ENCODE data around the gene HSF2.

HSF2 gene, protein sequence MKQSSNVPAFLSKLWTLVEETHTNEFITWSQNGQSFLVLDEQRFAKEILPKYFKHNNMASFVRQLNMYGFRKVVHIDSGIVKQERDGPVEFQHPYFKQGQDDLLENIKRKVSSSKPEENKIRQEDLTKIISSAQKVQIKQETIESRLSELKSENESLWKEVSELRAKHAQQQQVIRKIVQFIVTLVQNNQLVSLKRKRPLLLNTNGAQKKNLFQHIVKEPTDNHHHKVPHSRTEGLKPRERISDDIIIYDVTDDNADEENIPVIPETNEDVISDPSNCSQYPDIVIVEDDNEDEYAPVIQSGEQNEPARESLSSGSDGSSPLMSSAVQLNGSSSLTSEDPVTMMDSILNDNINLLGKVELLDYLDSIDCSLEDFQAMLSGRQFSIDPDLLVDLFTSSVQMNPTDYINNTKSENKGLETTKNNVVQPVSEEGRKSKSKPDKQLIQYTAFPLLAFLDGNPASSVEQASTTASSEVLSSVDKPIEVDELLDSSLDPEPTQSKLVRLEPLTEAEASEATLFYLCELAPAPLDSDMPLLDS

DNA sequence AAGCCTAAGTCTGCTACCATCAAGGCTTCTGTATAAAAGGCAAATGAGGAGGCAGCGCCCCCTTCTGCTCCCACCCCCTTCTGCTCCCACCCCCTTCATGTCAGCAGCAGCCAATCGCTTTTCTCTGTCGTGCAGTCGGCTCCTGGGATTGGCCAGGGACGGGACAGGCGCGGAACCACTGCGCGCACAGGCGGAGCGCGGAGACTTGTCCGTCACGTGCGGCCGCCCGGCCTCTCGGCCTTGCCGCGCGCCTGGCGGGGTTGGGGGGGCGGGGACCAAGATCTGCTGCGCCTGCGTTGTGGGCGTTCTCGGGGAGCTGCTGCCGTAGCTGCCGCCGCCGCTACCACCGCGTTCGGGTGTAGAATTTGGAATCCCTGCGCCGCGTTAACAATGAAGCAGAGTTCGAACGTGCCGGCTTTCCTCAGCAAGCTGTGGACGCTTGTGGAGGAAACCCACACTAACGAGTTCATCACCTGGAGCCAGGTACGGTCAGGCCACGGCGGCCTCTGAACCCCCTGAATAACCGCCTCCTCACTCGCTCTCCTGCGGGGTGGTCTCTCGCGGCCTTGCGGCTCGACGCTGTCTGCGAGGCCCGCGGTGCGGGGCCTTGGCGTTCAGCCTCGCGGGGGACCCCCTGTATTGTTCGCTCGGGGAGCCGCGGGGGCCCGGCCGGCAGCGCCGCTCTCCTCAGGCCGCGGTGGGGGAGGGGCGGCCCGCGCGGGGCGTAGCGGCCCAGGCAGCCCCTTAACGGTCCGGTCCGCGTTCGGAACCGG, at the start of gene HSF2:
Gene HSF2, plus strand, starts transcription at position 305 of the 773 bp plus-strand sequence. Its CDS starts 86 bp downstream, at position 391.
- DNase-seq (ENCODE audit: low read depth) = peak; percentile 90

DNA sequence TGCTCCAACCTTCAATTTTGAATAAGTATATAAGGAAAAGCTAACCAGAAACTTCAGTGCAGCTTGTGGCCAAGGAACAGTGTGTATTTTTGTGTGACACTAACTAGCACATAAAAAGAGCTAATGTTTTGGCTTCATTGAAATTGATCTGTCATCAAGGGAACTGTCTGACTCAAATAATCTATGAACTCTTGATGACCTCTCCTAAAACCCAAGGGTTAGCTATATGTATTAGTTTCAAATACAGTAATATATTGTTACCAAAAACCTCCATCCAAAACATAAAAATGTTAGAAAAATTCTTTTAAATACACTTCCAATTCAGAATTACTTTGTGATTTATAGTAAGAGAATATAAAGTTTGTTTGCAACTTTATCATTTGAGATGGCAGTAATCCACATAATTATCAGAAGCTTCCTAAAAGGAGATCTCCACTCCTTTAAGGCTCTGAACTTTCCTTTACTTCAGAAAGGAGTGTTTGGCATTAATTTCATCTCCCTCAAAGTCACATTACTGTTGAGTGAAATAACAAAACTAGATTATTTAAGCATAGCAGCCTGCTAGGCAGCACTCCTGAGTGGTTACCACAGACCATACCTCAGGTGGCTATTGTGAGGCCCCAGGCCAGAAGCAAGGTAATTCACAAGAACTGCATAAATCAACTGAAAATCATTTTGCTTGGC, 46.3 kb upstream of the HSF2 start:
- no peak for DNase-seq (ENCODE audit: low read depth)

DNA sequence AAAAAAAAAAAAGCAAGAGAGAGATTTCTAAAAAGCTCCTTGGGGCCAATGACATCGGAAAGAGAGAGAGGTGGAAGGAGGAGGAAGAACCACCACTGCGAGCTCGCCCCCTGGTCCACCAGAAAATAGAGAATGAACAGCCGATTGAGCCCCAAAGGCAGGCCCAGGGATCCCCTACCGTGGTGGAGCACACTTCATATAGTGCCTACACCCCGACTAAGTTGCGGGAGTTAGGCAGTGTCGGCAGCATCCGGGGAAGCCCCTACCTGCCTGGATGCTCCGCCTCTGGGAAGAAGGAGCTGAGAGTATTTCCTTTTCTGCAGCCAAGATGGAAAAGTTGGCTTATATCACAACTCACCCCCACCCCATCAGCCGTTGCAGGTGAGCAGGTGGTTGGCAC, 38.6 kb upstream of the HSF2 start:
- DNase-seq (ENCODE audit: low read depth) = no peak

DNA sequence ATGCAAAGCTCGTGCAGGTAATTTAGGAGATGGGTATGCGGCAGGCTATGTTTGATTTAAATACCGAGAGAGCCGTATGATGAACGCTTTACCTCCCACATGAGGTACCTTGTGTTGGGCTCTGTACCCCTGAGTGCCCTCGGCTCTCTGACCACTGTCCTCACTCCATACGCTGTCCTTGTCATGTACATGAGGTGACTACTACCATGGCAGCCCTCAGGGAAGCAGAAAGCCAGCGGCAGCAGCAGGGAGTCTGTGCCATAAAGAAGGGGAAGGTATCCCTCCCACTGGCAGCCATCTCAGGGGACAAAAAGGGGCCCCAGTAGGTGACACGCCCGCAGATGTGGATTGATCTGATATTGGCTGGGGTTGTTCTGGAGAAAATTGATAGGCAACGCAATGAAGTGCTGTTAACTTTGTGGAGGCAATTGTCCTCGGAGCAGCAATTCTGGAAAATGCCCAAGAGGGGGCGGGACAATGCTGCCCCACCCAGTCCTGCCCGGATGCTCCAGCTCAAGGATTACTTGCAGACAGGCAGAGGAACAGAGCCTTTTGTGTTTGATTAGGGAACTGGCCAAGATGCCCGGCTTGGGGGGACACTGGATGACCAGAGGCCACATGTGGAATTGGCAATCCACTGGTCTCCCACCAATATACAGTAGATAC, 38.0 kb upstream of the HSF2 start:
- DNase-seq (ENCODE audit: low read depth) = no peak

DNA sequence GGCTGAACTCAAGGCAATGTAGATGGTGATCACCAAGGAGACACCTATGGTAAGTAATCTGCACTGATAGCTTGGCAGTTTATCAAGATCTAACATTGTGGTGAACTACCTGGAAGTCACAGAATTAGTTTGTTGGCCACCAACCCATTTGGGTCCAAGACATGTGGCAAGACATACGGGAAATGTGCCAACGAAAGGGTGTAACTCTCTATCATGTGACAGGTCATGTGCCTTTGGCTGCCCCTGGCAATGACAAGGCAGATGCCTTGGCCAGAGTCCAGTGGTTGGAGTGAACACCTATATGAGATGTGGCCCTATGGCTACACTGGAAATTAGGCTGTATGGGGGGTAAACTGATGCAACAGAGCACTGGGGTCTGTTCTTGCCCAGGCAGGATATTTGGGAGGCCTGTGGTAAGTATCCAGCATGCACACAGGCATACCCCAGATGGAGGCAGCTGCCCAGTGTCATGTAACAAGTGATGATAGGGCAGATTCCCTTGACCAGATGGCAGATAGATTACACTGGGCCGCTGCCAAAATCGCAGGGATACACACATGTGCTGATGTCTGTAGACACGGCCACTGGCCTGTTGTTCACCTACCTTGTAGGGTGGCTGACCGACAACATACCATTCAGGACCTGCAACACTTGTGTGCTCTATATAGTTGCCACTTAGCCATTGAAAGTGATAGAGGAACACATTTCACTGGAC, 35.5 kb upstream of the HSF2 start:
- DNase-seq (ENCODE audit: low read depth) = no peak

DNA sequence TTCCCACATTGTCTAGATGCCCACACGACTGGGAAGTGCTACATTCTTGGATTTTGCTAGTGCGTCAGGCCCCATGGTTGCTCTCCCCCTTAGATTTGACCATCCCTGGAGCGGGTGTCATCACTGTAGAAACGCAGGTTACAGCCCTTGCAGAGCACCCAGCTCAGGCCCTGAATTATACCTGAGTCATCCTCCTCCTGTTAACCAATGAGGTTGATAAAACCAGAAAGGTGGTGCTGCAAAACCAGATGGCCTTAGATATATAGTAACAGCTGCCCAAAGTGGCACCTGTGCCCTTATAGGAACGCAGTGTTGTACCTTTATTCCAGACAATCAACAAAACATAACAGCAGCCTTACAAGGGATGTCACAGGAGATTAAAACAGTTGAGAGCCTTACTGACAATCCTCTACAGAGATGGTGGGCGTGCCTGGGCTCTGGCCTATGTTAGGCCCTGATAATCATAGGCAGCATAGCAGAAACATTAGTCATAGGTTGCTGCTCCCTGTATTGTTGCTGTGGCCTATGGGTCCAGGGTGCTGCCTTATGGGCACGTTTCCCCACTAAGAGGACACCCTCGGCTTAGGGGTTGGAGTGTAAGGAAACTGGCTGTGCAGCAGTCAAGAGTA, 33.6 kb upstream of the HSF2 start:
- no peak for DNase-seq (ENCODE audit: low read depth)

DNA sequence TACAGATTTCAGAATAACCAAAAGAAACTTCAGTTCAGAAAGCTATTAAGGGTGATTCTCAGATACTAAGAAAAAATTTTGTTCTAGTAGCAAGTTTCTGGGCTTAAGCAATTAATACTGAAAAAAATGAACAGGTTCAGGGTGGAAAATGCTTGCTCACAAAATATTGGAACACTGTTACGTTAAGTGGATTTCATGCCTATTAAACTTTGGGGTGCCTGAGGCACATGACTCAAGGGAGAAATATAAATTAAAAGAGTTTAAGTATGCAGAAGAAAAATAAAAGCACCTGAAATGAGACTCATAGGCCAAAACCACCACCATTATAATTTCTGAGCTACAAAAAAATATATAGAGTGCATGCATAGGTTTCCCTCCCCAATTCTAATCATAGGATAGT, 32.3 kb upstream of the HSF2 start:
- DNase-seq (ENCODE audit: low read depth) = no peak

DNA sequence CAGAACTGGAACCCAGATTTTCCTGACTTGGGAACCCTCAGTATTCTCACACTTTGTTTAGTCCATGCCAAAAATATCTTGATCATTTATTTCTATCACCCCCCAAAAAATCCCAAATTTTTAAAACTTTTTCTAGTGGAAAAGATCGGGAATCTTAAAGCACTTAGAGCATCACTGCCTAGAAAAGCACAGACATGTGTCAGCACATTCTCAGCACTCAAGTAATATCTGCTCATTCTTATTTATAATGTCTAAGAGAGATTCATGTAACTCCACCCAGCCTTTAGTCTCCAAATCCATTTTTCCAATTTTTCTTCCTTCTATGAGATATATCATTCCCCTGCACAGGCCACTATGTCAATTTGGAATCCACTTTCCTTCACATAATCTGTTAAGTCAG, 29.9 kb upstream of the HSF2 start:
- DNase-seq (ENCODE audit: low read depth) = no peak

DNA sequence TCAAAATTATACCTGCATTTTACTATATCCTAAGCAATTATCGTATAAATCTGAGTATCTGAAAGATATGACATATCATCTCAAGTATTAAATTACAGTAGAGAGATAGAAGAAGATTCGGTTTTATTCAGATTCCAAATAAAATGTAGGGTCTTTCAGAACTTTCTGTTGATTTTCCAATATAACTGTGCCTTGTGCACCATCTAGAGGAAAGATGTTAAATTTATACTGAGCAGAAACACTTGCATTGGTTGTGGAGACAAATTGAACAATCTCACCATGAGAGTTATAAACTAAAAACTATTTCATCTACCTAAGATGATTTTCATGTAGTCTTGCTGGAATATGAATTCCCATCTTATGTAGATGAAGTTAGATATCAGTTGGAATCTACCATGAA, 26.8 kb upstream of the HSF2 start:
- no peak for DNase-seq (ENCODE audit: low read depth)

DNA sequence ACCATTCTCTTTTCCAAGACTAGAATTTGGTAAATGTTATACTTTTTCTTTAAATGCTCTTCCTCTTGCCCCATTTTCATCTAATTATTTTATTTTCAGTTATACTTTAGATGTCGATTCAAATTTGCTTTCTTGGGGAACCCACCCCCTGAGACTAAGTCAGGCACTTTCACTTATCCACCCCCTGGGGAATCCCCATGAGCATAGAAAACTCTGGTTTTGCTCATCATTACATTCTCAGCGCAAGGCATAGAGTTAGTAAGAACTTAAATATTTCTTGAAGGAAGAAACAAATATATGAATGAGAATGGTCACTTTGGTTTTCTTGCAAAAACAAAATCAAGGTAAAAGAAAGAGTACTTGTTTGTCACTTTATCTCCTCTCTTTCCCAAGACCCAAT, 25.1 kb upstream of the HSF2 start:
- no peak for DNase-seq (ENCODE audit: low read depth)

DNA sequence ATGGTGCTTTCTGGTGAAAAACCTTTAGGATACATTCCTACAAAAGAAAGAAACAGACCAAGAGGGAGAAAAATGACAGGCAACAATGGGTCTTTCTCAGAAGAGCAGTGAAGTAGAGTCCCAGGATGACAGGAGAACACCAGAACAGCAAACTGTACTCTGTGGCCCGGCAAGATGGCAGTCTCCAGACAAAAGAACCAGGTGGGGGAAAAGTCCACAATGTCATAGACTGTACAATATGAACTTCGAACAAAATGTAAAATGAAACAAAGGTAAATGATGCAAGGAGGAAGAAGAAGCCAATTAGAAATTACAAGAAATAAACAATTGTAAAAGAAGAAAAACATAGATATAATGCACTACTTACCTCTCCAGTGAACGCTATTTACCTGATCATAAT, 23.2 kb upstream of the HSF2 start:
- DNase-seq (ENCODE audit: low read depth) = no peak

DNA sequence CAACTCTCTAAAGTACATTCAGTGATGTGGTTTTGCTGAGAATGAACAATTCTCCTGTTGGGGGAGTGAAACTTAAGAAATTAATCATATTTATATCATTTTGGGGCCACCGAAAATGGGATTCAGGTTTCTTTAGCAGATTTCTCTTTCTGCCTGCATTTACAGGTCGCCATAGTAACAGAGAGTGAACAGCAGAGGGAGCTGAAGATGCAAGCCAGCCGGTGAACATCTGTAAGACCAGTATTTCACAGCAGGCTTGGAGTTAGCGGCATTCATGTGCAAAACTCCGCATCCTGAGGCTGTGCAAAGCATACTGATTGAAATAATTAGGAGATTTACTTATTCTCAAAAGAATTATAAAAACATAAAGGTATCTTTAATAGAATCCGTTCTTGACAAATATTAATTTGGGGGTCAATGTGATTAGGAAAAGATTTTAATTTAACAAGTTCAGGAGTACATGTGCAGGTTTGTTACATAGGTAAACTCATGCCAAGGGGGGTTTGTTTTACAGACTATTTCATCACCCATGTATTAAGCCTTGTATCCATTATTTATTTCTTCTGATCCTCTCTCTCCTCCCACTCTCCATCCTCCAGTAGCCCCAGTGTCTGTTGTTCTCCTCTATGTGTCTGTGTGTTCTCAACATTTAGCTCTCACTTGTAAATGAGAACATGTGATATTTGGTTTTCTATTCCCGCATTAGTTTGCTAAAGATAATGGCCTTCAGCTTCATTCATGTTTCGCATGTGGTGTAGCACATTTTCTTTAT, 17.8 kb upstream of the HSF2 start:
- DNase-seq (ENCODE audit: low read depth) = peak; percentile 20

DNA sequence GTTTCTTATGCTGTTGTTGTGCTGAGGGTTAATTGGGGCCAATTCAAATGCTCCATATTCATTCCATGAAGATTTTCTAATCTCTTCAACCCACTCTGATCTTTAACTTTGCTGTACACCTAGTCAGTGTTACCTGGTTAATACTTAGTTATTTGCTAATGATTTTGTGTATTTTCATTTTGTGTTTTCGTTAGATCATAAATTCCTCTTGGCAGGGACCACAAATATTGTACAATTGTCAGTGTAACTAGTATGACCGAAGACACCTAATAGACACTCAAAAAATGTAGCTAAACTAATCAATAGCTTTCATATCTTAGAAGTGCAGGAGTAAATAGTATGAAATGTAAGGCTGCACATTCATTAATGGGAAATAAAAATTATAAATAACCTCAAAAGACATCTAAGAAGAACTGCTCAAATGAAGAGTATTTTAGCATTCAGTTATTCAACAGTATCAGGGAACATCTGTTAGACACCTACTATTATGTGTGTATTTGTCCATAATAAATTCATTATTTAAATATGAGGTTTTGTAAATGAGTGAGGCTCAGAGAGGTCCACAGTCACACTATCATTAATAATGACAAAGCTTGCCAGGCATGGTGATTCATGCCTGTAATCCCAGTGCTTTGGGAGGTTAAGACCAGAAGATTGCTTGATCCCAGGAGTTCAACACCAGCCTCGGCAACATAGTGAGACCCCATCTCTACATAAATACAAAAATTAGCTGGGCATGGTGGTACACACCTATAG, 13.4 kb upstream of the HSF2 start:
- no peak for DNase-seq (ENCODE audit: low read depth)

DNA sequence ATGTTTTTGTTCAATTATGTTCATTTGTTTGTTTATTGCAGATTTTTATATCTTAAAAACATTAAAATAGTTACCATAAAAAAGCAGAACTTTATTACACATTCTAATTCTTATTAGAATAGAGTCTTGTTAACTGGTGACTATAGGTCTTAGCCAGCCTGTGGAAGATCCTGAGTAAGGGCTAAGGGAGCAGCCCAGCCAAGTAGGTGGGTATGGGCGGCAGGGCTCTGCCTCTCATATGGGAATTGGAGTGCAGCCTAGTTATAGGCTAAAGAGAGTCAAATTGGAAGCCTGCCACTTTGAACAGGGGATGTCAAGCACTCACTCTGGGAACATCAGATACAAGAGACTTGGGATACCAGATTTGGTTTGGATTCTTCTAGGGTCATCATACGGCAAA, 10.5 kb upstream of the HSF2 start:
- DNase-seq (ENCODE audit: low read depth) = no peak

DNA sequence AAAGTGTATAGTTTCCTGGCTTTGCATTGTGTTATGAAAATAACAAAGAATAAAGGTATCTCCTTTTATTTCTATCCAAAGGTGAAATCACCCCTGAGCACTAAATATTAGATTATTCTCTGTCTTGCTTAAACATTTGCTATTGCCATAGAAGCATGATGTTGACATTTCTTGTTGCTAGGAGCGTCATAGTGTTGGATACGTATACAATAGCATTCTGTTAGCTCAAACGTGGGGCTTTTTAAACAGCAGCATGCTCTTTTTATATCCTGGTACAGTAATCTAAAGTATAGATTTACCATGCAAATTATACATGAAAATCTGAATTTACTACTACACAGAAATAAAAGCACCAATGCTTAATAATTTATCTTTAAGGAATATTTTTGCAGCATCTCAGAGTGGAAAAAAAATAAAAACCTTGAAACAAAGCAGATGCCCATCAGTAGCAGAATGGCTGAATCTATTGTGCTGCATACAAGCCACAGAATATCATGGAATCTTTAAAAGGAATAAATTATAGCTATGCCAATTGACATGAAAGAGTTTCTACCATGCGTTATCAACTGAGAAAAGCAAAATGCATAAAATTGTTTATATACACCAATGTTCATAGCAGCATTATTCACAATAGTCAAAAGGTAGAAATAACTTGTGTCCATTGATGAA, 9.6 kb upstream of the HSF2 start:
- no peak for DNase-seq (ENCODE audit: low read depth)

DNA sequence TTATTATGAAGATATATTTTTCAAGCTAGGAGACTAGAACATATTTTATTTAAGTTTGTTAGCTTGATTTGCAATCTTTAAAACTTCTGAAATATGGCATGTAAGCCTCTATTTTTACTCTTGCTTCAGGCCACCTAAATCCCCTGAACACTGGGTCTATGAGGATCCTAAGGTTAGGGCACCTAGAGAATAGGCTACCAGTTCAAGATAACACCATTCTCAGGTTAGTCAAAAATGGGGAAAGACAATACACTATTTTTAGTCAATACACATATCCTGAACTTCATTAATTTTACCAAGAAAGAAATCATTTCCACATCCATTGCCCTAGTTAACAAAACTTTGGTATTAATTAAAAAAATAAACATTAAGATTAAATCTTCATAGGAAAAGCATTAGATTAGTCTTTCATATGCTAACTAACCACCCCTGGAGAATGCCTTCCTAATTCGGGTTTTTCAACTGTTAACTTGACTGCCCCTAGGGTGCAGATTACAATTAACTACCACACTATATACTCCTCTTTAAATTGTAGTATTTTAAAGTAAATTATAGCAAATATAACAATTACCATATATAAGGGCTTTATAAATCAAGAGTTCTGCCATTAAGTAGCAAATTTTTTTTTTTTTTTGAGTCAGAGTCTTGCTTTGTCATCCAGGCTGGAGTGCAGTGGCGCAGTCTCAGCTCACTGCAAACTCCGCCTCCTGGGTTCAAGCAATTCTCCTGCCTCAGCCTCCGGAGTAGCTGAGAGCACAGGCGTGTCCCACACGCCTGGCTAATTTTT, 6.7 kb upstream of the HSF2 start:
- DNase-seq (ENCODE audit: low read depth) = no peak

DNA sequence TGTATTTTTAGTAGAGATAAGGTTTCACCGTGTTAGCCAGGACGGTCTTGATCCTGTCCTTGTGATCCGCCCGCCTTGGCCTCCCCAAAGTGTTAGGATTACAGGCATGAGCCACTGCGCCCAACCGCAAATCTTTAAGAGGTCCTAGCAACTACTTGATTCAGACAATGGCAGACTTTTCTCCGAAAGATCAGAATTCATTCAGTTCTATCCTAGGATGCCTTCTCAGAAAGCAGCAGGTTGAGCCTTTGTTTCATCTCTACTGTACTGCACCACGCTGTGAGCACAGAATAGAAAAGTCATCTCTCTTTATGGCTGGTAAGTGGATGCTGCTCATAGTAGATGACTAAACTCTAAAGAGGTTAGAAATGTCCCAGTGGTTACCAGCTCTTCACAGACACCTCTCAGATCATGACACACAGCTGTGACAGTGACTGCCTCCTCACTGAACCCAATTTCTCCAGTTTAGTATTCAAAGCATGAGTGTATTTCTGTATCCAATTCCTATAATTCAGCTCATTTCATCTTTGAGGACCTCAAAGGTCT, 6.0 kb upstream of the HSF2 start:
- DNase-seq (ENCODE audit: low read depth) = no peak

DNA sequence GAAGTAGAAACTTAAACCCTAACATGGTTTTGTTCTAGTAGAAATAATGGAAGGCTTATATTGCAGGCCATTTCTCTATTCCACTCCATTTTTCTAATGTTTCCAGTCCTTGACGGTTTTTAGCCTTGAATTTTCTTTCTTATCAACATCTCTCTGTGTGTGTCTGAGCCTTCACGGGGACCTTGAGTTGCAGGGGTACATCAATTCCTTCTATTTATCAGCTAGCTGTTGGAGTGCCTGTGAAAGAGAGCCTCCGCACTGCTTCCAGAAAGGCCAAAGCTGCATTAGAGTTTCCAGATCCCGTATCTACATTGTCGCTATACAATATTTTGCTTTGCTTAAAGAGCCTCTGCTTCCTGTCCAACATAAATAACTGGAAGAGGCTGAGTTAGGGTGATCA, 5.4 kb upstream of the HSF2 start:
- DNase-seq (ENCODE audit: low read depth) = no peak
